A549 (cell line): ENCODE results near the gene ASB5. TPM values are rescaled to one million over a fixed set of nuclear protein-coding genes. Genes with fewer than 3 reads are reported as not detected.
"Not testable (repeated sequence)": the region's sequence is repeated elsewhere in the genome, so short reads cannot be mapped to it uniquely, and the experiment has no call there.

Experiments used
- ATAC-seq, 2 experiments: fragments of 200-7000 bp in 1 of 2; fragments of >200 bp in 1 of 2; cut with Nextera tagmentation in 1 of 2; cut with Tn5 transposase in 1 of 2; 3 replicates each; pipeline versions ENCODE4 v1.8.0 to v1.9.1; 2018 to 2020; ENCODE audit warnings: mild to moderate bottlenecking in 1 of 2, moderate library complexity in 1 of 2
- CTCF ChIA-PET: fragments of 300-600 bp; sonication (Branson Sonifier 250); formaldehyde crosslinking; extraction: SDS; loops from one replicate; lab custom pipeline; 2021; ENCODE audit warnings: antibody characterized with exemption, inconsistent platforms; lab: Yijun Ruan, JAX
- POLR2A ChIA-PET: fragments of 350-600 bp; formaldehyde crosslinking; extraction: SDS; loops from one replicate; lab custom pipeline; 2021; ENCODE audit warnings: antibody characterized with exemption, inconsistent platforms; lab: Yijun Ruan, JAX
- DNase-seq, 2 experiments: peaks; one replicate each; pipeline versions ENCODE4 v3.0.0 to v3.0.0-alpha.2; 2011 to 2016; ENCODE audit warnings: low read depth in 1 of 2, low spot score in 1 of 2
- FAIRE-seq: peaks from 2 replicates; lab custom pipeline; 2011; peaks lifted over from hg19 to GRCh38; lab: Jason Lieb, UNC
- H3K27ac ChIP-seq, 2 experiments: fragments of >200 bp; sonication (Bioruptor Twin); formaldehyde crosslinking; 3 replicates each; pipeline ENCODE4 v1.5.1; 2016 to 2017
- H3K4me1 ChIP-seq: fragments of >200 bp; sonication (Bioruptor Twin); formaldehyde crosslinking; 3 replicates; pipeline ENCODE4 v1.6.1; 2016
- H3K4me2 ChIP-seq: fragments of >200 bp; sonication (Bioruptor Twin); formaldehyde crosslinking; 3 replicates; pipeline ENCODE4 v1.6.1; 2016
- H3K4me3 ChIP-seq: fragments of >200 bp; sonication (Bioruptor Twin); formaldehyde crosslinking; 3 replicates; pipeline ENCODE4 v1.5.1; 2016
- H3K9me3 ChIP-seq: fragments of >200 bp; sonication (Bioruptor Twin); formaldehyde crosslinking; 3 replicates; pipeline ENCODE4 v1.6.1; 2016
- CBX2 ChIP-seq: fragments of 200-600 bp; sonication (generic); IDR thresholded peaks from 2 replicates; pipeline ENCODE4 v1.6.1; 2016; ENCODE audit warnings: low read depth, mild to moderate bottlenecking, borderline replicate concordance
- CHD4 ChIP-seq: fragments of 200-600 bp; sonication (generic); IDR thresholded peaks from 2 replicates; pipeline ENCODE4 v1.6.1; 2016; ENCODE audit warnings: antibody characterized with exemption, mild to moderate bottlenecking, borderline replicate concordance
- ESRRA ChIP-seq: fragments of 150-350 bp; IDR thresholded peaks from 2 replicates; pipeline ENCODE4 v1.6.1; 2014; ENCODE audit warnings: mild to moderate bottlenecking, low read length, borderline replicate concordance
- FOSL2 ChIP-seq, 2 experiments: fragments of 450-650 bp in 1 of 2; fragments of >200 bp in 1 of 2; sonication (Bioruptor Twin) in 1 of 2; formaldehyde crosslinking; IDR thresholded peaks; 2 replicates each; pipeline versions ENCODE4 v1.5.0 to v1.6.1; 2016 to 2020; ENCODE audit warnings: mild to moderate bottlenecking in 1 of 2, moderate library complexity in 1 of 2
- HOXB5 ChIP-seq: fragments of 250-450 bp; sonication (Bioruptor Pico); IDR thresholded peaks from 2 replicates; pipeline ENCODE4 v1.5.0; 2020; ENCODE audit warnings: mild to moderate bottlenecking, moderate library complexity
- KDM1A ChIP-seq: fragments of 200-600 bp; sonication (generic); IDR thresholded peaks from 2 replicates; pipeline ENCODE4 v1.6.1; 2016; ENCODE audit warnings: low read depth, mild to moderate bottlenecking
- NFE2L2 ChIP-seq: fragments of 150-350 bp; conservative IDR thresholded peaks from 2 replicates; pipeline ENCODE4 v1.6.1; 2014; ENCODE audit warnings: low read length
- NPAS2 ChIP-seq: fragments of 250-450 bp; sonication (Bioruptor Pico); IDR thresholded peaks from 2 replicates; pipeline ENCODE4 v1.8.0; 2022; ENCODE audit warnings: mild to moderate bottlenecking, moderate library complexity, borderline replicate concordance
- POLR2A ChIP-seq: IDR thresholded peaks from 2 replicates; pipeline ENCODE4 v1.6.1; 2012; ENCODE audit warnings: mild to moderate bottlenecking, low read length
- POLR2AphosphoS2 ChIP-seq: conservative IDR thresholded peaks from 2 replicates; pipeline ENCODE4 v1.6.1; 2012; ENCODE audit warnings: low read length, improper control_type of control experiment, inconsistent platforms
- RAD21 ChIP-seq, 2 experiments: fragments of >200 bp in 1 of 2; sonication (Bioruptor Twin) in 1 of 2; formaldehyde crosslinking in 1 of 2; IDR thresholded peaks in 1 of 2; conservative IDR thresholded peaks in 1 of 2; 2 replicates in 1 of 2; 3 replicates in 1 of 2; pipeline ENCODE4 v1.6.1; 2012 to 2018; ENCODE audit warnings: inconsistent platforms in 1 of 2
- SMC3 ChIP-seq: fragments of >200 bp; sonication (Bioruptor Twin); formaldehyde crosslinking; IDR thresholded peaks from 3 replicates; pipeline ENCODE4 v1.6.1; 2018; ENCODE audit warnings: inconsistent platforms
- TFCP2L1 ChIP-seq: fragments of 250-450 bp; sonication (Bioruptor Pico); IDR thresholded peaks from 2 replicates; pipeline ENCODE4 v1.5.0; 2021; ENCODE audit warnings: mild to moderate bottlenecking
- ZNF302 ChIP-seq: fragments of 250-450 bp; sonication (Bioruptor Pico); IDR thresholded peaks from 2 replicates; pipeline ENCODE4 v1.9.0; 2021; ENCODE audit warnings: inconsistent platforms, mild to moderate bottlenecking, moderate library complexity
- ZSCAN20 ChIP-seq: fragments of 250-450 bp; sonication (Bioruptor Pico); IDR thresholded peaks from 2 replicates; pipeline ENCODE4 v1.8.0; 2022; ENCODE audit warnings: mild to moderate bottlenecking, moderate library complexity
- WGBS: methylation state at CpG from one replicate; pipeline ENCODE4 v1.1.6; 2017; ENCODE audit errors: missing lambda C conversion rate; 5-methylcytosine and 5-hydroxymethylcytosine counted together
- polyA plus RNA-seq, 4 experiments: library from polyadenylated mRNA; depleted of rRNA in 3 of 4; stranded (reverse); fragments of >200 nt; fragmentation: RNase III in 1 of 4; extraction: RNeasy Plus Mini Kit Qiagen cat#74134 plus additional on column Dnase treatment in 1 of 4; gene quantifications; 2 replicates in 3 of 4; 3 replicates in 1 of 4; pipeline ENCODE4 v1.2.3, GENCODE V29; 2011 to 2017
- TF ChIP-seq, protein P1 (sequence below): fragments of 150-350 bp; IDR thresholded peaks from 2 replicates; pipeline ENCODE4 v1.6.1; 2014; ENCODE audit warnings: low read depth, mild to moderate bottlenecking, low read length
- TF ChIP-seq, protein P2 (sequence below): fragments of >200 bp; sonication (Bioruptor Twin); formaldehyde crosslinking; IDR thresholded peaks from 2 replicates; pipeline ENCODE4 v1.6.1; 2016
- TF ChIP-seq, protein P3 (sequence below): fragments of 200-600 bp; sonication (generic); IDR thresholded peaks from 2 replicates; pipeline ENCODE4 v1.6.1; 2016; ENCODE audit warnings: antibody characterized with exemption, mild to moderate bottlenecking, moderate library complexity
- TF ChIP-seq, protein P4 (sequence below): fragments of >200 bp; sonication (Bioruptor Twin); formaldehyde crosslinking; IDR thresholded peaks from 3 replicates; pipeline ENCODE4 v1.6.1; 2016

Gene ASB5
- polyA plus RNA-seq, 2 of the 4 experiments (the other 2 are of a cell fraction): not detected

DNA sequence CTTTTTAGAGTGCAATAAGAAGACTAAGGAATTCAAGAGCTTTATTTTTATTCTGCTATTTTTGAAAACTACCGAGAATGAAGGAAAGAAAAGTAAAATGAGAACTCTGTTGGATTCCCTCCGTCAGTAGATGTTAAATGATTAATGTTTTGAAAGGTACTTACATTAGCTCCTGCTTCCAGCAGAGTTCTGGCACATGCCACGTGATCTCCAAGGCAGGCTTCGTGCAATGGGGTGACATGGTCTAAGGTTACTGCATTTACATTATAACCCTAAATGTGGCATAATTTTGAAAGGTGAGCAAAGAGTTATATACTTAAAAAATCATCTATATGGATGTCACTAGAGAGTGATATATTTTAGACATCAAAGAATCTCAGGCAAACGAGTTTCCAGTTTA lies 46.9 kb downstream of the ASB5 start (continued):
- TF ChIP-seq, protein P1, sequence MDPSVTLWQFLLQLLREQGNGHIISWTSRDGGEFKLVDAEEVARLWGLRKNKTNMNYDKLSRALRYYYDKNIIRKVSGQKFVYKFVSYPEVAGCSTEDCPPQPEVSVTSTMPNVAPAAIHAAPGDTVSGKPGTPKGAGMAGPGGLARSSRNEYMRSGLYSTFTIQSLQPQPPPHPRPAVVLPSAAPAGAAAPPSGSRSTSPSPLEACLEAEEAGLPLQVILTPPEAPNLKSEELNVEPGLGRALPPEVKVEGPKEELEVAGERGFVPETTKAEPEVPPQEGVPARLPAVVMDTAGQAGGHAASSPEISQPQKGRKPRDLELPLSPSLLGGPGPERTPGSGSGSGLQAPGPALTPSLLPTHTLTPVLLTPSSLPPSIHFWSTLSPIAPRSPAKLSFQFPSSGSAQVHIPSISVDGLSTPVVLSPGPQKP: no peak
- TF ChIP-seq TFCP2L1: no peak
- TF ChIP-seq CBX2: no peak

DNA sequence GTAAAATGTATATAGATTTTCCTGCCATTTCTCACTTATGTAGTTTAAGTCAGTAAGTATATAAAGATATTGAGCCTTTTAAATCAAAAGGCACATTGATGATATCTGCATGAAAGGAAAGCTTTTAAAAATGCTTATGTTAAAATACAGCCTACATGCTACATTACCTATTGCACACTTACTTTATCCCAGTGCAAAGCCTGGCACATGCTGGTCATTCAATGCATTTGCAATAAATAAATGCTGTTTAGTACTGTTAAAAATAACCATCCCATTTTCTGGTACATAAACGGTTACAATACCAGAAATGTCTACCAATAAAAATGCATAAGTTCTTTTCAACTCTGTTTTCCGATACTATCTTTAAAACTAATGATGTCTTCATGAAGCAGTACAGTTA lies 51.5 kb downstream of the ASB5 start:
- Histone ChIP-seq H3K9me3 (no peaks in the 10 kb centered on the region), H3K4me3 (no peak overlapping the region), H3K4me2 (no peak overlapping the region), H3K4me1 (no peaks in the 10 kb centered on the region), H3K27ac (no peak overlapping the region)
- ATAC-seq (no peak), FAIRE-seq (no peak), DNase-seq (no peak)
- CTCF ChIA-PET: no interaction called here
- 47% methylated on average over 2 of the region's 2 CpGs for WGBS
- TF ChIP-seq HOXB5 (CRISPR knock-in tag) (no peak), ZNF302 (CRISPR knock-in tag) (no peak), ESRRA (no peak)
- TF ChIP-seq, protein P1: no peak
- TF ChIP-seq, protein P2, sequence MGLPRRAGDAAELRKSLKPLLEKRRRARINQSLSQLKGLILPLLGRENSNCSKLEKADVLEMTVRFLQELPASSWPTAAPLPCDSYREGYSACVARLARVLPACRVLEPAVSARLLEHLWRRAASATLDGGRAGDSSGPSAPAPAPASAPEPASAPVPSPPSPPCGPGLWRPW: no peak
- POLR2A ChIA-PET: no interaction called here

DNA sequence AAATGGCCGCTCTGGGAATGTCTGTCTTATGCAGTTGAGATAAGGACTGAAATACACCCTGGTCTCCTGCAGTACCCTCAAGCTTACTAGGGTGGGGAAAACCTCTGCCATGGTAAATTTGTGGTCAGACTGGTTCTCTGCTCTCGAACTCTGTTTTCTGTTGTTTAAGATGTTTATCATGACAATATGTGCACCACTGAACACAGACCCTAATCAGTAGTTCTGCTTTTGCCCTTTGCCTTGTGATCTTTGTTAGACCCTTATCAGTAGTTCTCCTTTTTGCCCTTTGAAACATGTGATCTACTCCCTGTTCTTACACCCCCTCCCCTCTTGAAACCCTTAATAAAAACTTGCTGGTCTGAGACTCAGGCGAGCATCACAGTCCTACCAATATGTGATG lies 56.7 kb downstream of the ASB5 start:
- POLR2A ChIA-PET, CTCF ChIA-PET, ATAC-seq: not testable (repeated sequence)

DNA sequence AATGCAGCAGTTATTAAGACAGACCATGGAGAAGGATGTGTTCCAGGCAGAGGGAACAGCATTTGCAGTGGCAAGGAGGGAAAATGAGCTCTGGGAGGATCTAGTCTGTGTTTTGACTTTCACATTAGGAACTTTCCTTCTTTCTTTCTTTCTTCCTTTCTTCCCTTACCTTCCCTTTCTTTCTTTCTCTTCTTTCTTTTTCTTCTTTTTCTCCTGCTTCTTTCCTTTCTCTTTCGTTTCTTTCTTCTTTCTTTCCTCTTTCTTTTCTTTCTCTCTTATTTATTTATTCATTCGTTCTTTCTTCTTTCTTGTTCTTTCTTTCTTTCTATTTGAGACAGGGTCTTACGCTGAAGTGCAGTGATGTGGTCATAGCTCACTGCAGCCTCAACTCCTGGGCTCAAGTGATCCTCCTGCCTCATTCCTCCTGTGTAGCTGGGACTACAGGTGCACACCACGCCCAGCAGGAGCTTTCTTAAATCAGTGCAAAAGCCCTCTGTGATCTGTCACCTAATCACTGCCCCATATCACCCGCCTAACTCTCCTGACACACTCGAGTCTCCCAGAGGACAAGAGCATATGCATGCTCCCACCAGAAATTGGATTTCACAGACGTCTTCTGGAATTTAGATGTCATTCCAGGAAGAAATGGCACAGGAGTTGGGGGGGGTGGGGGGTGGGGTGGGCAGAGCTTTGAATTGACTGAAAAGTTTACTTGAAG lies 58.3 kb downstream of the ASB5 start:
- no peak for FAIRE-seq
- POLR2A ChIA-PET: interaction anchor here (0.7 kb wide), 1 partner anchor 13 kb away, joined by 4 read pairs; no protein-coding TSS in a partner anchor
- 59% methylated on average over 7 of the region's 7 CpGs for WGBS

More for the DNA sequence above, 56.7 kb downstream of the ASB5 start:
- H3K4me2 ChIP-seq, DNase-seq, FAIRE-seq, H3K9me3 ChIP-seq, H3K27ac ChIP-seq, H3K4me1 ChIP-seq, H3K4me3 ChIP-seq: not testable (repeated sequence)
- 52% methylated on average over 3 of the region's 3 CpGs for WGBS

More for the DNA sequence above, 58.3 kb downstream of the ASB5 start:
- ATAC-seq: no peak
- H3K4me3 ChIP-seq: no peak overlapping the region
- H3K4me1 ChIP-seq: no peaks in the 10 kb centered on the region
- no peaks in the 10 kb centered on the region for H3K9me3 ChIP-seq
- TF ChIP-seq, protein P2: no peak
- no peak for TF ChIP-seq KDM1A
- no peak for TF ChIP-seq FOSL2 (IDR thresholded peaks at IDR 0.05)
- TF ChIP-seq FOSL2 (CRISPR knock-in tag; IDR thresholded peaks at IDR 0.05): no peak
- no peak for TF ChIP-seq CHD4
- TF ChIP-seq RAD21 (conservative IDR thresholded peaks at IDR 0.05 in 1 of 2, IDR thresholded peaks at IDR 0.05 in 1 of 2): no peak
- no peak for TF ChIP-seq POLR2A
- no peak for TF ChIP-seq HOXB5 (CRISPR knock-in tag)
- TF ChIP-seq POLR2AphosphoS2: no peak
- no peak for TF ChIP-seq SMC3
- no peak for TF ChIP-seq ZSCAN20 (CRISPR knock-in tag)
- TF ChIP-seq, protein P3, sequence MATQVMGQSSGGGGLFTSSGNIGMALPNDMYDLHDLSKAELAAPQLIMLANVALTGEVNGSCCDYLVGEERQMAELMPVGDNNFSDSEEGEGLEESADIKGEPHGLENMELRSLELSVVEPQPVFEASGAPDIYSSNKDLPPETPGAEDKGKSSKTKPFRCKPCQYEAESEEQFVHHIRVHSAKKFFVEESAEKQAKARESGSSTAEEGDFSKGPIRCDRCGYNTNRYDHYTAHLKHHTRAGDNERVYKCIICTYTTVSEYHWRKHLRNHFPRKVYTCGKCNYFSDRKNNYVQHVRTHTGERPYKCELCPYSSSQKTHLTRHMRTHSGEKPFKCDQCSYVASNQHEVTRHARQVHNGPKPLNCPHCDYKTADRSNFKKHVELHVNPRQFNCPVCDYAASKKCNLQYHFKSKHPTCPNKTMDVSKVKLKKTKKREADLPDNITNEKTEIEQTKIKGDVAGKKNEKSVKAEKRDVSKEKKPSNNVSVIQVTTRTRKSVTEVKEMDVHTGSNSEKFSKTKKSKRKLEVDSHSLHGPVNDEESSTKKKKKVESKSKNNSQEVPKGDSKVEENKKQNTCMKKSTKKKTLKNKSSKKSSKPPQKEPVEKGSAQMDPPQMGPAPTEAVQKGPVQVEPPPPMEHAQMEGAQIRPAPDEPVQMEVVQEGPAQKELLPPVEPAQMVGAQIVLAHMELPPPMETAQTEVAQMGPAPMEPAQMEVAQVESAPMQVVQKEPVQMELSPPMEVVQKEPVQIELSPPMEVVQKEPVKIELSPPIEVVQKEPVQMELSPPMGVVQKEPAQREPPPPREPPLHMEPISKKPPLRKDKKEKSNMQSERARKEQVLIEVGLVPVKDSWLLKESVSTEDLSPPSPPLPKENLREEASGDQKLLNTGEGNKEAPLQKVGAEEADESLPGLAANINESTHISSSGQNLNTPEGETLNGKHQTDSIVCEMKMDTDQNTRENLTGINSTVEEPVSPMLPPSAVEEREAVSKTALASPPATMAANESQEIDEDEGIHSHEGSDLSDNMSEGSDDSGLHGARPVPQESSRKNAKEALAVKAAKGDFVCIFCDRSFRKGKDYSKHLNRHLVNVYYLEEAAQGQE: no peak
- TF ChIP-seq, protein P4, sequence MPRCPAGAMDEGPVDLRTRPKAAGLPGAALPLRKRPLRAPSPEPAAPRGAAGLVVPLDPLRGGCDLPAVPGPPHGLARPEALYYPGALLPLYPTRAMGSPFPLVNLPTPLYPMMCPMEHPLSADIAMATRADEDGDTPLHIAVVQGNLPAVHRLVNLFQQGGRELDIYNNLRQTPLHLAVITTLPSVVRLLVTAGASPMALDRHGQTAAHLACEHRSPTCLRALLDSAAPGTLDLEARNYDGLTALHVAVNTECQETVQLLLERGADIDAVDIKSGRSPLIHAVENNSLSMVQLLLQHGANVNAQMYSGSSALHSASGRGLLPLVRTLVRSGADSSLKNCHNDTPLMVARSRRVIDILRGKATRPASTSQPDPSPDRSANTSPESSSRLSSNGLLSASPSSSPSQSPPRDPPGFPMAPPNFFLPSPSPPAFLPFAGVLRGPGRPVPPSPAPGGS: no peak
- no peak for TF ChIP-seq NFE2L2
- no peak for TF ChIP-seq NPAS2
- H3K4me2 ChIP-seq: no peak overlapping the region
- CTCF ChIA-PET: interaction anchor here (0.8 kb wide), 1 partner anchor 14 kb away, joined by 3 read pairs; no protein-coding TSS in a partner anchor
- no peak for DNase-seq
- H3K27ac ChIP-seq: no peak overlapping the region
